Stimulated activated CD8-positive, alpha-beta memory T cell treated with anti-CD3 and anti-CD28 coated beads, Interleukin-4, amount 100 ng/mL, for 24 hours (primary cell): ENCODE results near the gene SP1.

Experiments used
- DNase-seq: peaks from one replicate; pipeline ENCODE4 v3.0.0-alpha.2; 2020; ENCODE audit warnings: low read depth

SP1 gene

GRCh38 chr12:53450936-53451335 is 71.0 kb downstream of the SP1 start:
- no peak for DNase-seq

GRCh38 chr12:53451661-53452158 is 71.7 kb downstream of the SP1 start, which contains the start of gene PCBP2:
PCBP2 (plus strand) TSS chr12:53452102; CDS start chr12:53454801, 2,699 bp downstream.
- DNase-seq = peak; percentile 95

- peak; percentile 66 for DNase-seq
These were observed 72.4 kb downstream of the SP1 start for GRCh38 chr12:53452159-53453077.

GRCh38 chr12:53453953-53454640 is 74.1 kb downstream of the SP1 start:
- DNase-seq = no peak

GRCh38 chr12:53454707-53455106 is 74.7 kb downstream of the SP1 start:
- DNase-seq = no peak

GRCh38 chr12:53456654-53457366 is 76.8 kb downstream of the SP1 start:
- DNase-seq = no peak

- no peak for DNase-seq
These were observed 79.1 kb downstream of the SP1 start for GRCh38 chr12:53459097-53459496.

GRCh38 chr12:53461059-53461458 is 81.1 kb downstream of the SP1 start:
- DNase-seq = no peak

GRCh38 chr12:53461591-53461990 is 81.6 kb downstream of the SP1 start:
- no peak for DNase-seq

GRCh38 chr12:53462935-53463334 is 83.0 kb downstream of the SP1 start:
- no peak for DNase-seq

- DNase-seq = no peak
These were observed 84.0 kb downstream of the SP1 start for GRCh38 chr12:53463802-53464560.

GRCh38 chr12:53464685-53465418 is 84.9 kb downstream of the SP1 start:
- no peak for DNase-seq

GRCh38 chr12:53465679-53466078 is 85.7 kb downstream of the SP1 start:
- no peak for DNase-seq
